ENCODE data around the gene OR1D5. TPM values are rescaled to one million over a fixed set of nuclear protein-coding genes. Genes with fewer than 3 reads are reported as not detected.
"Not testable (repeated sequence)": the region's sequence is repeated elsewhere in the genome, so short reads cannot be mapped to it uniquely, and the experiment has no call there.

The OR1D5 gene
- total RNA-seq, 1 donor, result not detected

DNA sequence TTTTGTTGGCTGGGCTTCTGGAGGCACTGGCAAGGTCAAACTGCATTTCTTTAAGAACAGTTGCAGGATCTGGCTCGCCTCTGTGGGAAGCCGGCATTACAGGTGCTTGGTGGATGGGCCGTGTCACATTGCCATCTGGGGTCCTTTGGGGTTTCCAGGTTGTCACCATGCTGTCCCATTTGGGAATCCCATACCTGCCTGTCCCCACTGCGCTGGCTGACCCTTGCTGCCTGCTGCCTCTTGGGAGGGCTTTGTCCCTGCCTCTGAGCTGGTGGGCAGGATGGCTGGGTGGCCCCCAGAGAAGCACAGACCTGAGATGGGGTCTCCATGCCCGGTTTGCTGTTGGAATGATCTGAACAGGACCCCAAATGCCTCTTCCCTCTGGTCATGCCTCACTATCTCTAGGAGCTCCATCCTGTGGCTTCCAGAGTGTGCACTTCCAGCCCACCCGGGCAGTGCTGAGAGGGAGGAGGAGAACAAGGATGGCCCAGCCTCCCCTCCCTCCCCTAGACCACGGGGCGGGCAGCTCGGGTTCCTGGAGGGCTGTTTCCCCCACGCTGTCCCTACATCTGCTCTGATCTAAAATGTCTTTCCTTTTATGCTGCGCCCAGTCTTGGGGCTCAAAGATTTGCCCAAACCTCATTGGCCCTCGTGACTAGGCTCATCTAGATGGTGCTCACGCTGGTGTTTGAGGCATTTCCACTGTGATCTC lies 28.0 kb downstream of the OR1D5 start:
- H3K4me3 ChIP-seq (ENCODE audit: low read depth, low read length), result no peak overlapping the region
- no peak for TF ChIP-seq CTCF (IDR thresholded peaks at IDR 0.05; ENCODE audit: insufficient read depth, low read depth, low read length)
- DNase-seq (ENCODE audit: low read depth), result no peak

DNA sequence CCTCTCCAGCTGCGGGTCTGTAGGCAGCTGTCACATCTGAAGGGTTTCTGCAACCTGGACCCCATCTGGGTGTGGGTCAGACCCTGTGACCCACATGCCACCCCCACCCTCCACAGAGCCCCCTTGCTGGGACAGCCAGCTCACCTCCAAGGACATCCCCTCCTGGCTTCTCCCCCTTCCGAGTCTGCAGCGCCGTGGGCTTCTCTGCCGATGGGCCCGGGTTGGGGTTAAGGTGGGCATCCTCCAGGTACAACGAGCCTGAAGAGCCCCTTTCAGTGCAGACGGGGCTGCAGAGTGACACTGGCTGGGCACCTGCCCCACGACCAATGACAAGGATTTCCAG lies 28.9 kb downstream of the OR1D5 start:
- TF ChIP-seq CTCF (IDR thresholded peaks at IDR 0.05; ENCODE audit: insufficient read depth, low read depth, low read length), result no peak
- DNase-seq (ENCODE audit: low read depth), result no peak
- no peak overlapping the region for H3K4me3 ChIP-seq (ENCODE audit: low read depth, low read length)

- DNase-seq (ENCODE audit: low read depth), result no peak
- no peak for TF ChIP-seq CTCF (IDR thresholded peaks at IDR 0.05; ENCODE audit: insufficient read depth, low read depth, low read length)
- H3K4me3 ChIP-seq (ENCODE audit: low read depth, low read length), result no peak overlapping the region
Measured at GRCh38 chr17:3033741-3034577, 29.4 kb downstream of the OR1D5 start.

DNA sequence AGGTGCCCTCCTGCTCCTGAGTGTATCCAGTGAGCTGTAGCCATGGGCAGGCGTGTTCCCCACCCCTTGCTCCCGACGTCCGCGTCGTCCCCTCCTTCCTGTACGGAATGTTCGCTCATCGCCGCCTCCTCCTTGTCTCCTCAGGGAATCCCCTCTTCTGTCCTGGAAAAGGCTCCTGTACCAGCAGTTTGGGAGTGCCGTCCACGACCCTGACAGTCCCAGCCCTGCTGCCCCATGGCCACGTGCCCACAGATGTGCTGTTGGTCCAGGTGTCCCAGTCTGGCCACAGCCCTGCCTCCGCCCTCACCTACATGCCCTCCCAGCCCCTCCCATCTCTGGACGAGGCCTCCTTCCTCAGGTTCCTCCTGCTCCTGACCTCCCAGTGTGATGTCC lies 30.2 kb downstream of the OR1D5 start:
- TF ChIP-seq CTCF (IDR thresholded peaks at IDR 0.05; ENCODE audit: insufficient read depth, low read depth, low read length), result no peak
- H3K4me3 ChIP-seq (ENCODE audit: low read depth, low read length), result no peak overlapping the region
- no peak for DNase-seq (ENCODE audit: low read depth)

DNA sequence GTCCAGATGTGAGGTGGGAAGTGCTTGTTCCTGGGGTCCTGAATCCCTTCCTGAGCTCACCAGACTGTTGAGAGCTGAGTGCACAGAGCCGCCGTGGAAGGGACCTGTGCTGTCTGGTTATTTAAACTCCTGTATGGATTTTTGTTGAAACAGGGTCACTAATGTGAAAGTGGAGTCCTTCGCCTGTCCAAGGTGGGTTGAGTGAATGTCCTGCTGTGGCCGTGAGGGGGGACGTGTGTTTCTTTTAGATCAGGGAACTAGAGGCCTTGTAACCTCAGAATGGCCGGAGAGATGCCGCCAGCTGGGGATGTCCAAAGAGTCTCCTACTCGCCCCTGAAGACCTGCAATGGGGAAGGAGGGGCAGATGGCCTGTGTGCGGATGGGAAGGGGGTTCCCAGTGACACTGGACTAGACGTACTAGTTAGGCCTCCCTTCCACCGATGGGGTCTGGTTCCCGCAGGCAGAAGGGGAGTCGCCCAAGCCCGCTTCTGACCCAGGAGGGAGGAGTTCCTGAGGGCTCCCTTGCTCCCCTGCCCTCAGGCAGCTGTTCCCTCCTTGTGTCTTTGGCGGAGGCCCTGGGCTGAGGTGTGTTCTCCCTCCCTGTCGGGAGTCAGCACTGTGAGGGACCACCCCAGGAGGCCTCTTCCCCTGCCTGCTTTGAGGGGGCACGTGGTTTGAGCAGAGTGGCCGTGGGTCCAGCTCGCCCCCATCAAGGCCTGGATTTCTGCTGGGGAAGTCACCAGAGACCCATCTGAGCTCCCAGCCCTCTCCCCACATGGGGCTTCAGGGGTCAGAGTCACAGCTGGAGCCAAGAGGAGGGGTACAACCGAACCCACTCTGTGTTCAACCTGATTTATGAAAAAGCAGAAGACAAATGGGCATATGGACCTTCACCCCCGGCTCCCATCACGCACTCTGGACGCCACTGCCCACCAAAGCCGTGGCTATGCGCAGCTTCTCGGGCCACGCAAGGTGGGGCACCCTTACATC lies 30.9 kb downstream of the OR1D5 start:
- DNase-seq (ENCODE audit: low read depth), result no peak
- no peak for TF ChIP-seq CTCF (IDR thresholded peaks at IDR 0.05; ENCODE audit: insufficient read depth, low read depth, low read length)
- no peak overlapping the region for H3K4me3 ChIP-seq (ENCODE audit: low read depth, low read length)

DNA sequence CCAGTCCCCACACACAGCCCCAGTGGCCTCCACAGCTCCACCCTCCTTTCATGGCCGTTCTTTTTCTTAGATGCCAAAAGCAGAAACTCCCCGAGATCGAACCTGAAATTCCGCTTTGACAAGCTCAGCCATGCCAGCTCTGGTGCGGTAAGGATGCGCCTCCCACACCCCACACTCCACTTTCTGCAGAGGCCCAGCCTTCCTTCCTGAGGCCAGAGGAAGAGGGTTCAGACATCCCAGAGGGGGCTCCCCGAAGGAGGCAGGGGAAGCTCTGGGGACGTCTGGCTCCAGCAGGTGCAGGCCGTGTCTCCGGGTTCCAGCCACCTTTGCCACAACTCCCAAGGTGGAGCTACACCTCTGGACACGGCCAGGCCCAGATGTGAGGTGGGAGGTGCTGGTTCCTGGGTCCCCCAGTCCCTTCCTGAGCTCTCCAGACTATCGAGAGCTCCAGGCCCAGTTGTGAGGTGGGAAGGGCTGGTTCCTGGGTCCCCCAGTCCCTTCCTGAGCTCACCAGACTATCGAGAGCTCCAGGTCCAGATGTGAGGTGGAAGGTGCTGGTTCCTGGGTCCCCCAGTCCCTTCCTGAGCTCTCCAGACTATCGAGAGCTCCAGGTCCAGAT lies 32.4 kb downstream of the OR1D5 start:
- not testable (repeated sequence) for H3K4me3 ChIP-seq (ENCODE audit: low read depth, low read length); DNase-seq (ENCODE audit: low read depth)

Measured in fibroblast of villous mesenchyme (primary cell).